Measurements from ENCODE around the gene EYS. TPM values are rescaled to one million over a fixed set of nuclear protein-coding genes. Genes with fewer than 3 reads are reported as not detected.

The EYS gene
- total RNA-seq, 1 donor from 2014 or later, result not detected

- no peaks in the 10 kb centered on the region for H3K36me3 Mint-ChIP-seq (ENCODE audit: unreplicated experiment)
- H3K9me3 Mint-ChIP-seq (ENCODE audit: unreplicated experiment), result no peaks in the 10 kb centered on the region
- TF ChIP-seq, protein P1, sequence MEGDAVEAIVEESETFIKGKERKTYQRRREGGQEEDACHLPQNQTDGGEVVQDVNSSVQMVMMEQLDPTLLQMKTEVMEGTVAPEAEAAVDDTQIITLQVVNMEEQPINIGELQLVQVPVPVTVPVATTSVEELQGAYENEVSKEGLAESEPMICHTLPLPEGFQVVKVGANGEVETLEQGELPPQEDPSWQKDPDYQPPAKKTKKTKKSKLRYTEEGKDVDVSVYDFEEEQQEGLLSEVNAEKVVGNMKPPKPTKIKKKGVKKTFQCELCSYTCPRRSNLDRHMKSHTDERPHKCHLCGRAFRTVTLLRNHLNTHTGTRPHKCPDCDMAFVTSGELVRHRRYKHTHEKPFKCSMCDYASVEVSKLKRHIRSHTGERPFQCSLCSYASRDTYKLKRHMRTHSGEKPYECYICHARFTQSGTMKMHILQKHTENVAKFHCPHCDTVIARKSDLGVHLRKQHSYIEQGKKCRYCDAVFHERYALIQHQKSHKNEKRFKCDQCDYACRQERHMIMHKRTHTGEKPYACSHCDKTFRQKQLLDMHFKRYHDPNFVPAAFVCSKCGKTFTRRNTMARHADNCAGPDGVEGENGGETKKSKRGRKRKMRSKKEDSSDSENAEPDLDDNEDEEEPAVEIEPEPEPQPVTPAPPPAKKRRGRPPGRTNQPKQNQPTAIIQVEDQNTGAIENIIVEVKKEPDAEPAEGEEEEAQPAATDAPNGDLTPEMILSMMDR (IDR thresholded peaks at IDR 0.05), result no peak
- DNase-seq (ENCODE audit: extremely low spot score, unreplicated experiment), result no peak
- H3K4me1 Mint-ChIP-seq (ENCODE audit: unreplicated experiment), result peaks cover 3% of the 10 kb centered on the region
- H3K27ac Mint-ChIP-seq (ENCODE audit: unreplicated experiment), result no peak overlapping the region
- H3K27me3 Mint-ChIP-seq (ENCODE audit: unreplicated experiment), result peaks cover 4% of the 10 kb centered on the region
- H3K4me3 Mint-ChIP-seq (ENCODE audit: unreplicated experiment), result no peak overlapping the region
These were observed 1603.5 kb downstream of the EYS start for GRCh38 chr6:64103480-64103879.

- Mint-ChIP-seq H3K4me3 (ENCODE audit: unreplicated experiment) (no peak overlapping the region), H3K27ac (ENCODE audit: unreplicated experiment) (no peak overlapping the region), H3K9me3 (ENCODE audit: unreplicated experiment) (peaks cover 7% of the 10 kb centered on the region), H3K4me1 (ENCODE audit: unreplicated experiment) (peaks cover 3% of the 10 kb centered on the region), H3K27me3 (ENCODE audit: unreplicated experiment) (no peaks in the 10 kb centered on the region), H3K36me3 (ENCODE audit: unreplicated experiment) (no peaks in the 10 kb centered on the region)
- TF ChIP-seq, protein P1 (IDR thresholded peaks at IDR 0.05), result no peak
- DNase-seq (ENCODE audit: extremely low spot score, unreplicated experiment), result no peak
These were observed 1606.2 kb downstream of the EYS start for GRCh38 chr6:64100702-64101303.

DNA sequence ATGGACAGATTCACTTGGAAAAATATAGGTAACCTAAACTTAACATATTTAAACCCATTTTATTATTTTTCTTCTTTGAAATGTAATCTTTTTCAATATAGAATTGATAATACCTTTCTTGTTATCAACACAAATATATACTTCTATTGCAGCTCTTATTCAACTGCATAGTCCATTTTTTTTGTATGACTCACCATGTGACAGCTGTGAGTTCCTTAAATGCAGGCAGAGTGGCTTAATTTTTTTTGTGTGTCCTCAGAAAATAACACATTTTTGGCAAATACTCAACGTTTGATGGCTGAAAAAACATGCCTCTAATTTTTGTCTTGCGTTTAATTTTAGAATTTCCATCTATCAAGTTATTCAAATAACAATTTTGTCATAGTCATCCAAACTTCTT lies 1616.7 kb downstream of the EYS start:
- Mint-ChIP-seq H3K27me3 (ENCODE audit: unreplicated experiment) (no peaks in the 10 kb centered on the region), H3K36me3 (ENCODE audit: unreplicated experiment) (no peaks in the 10 kb centered on the region), H3K4me1 (ENCODE audit: unreplicated experiment) (no peaks in the 10 kb centered on the region), H3K27ac (ENCODE audit: unreplicated experiment) (no peak overlapping the region), H3K9me3 (ENCODE audit: unreplicated experiment) (peaks cover 13% of the 10 kb centered on the region), H3K4me3 (ENCODE audit: unreplicated experiment) (no peak overlapping the region)
- TF ChIP-seq, protein P1 (IDR thresholded peaks at IDR 0.05), result no peak
- DNase-seq (ENCODE audit: extremely low spot score, unreplicated experiment), result no peak

GRCh38 chr6:64085126-64085525 lies 1621.9 kb downstream of the EYS start:
- Mint-ChIP-seq H3K27me3 (ENCODE audit: unreplicated experiment) (no peaks in the 10 kb centered on the region), H3K27ac (ENCODE audit: unreplicated experiment) (no peak overlapping the region), H3K36me3 (ENCODE audit: unreplicated experiment) (no peaks in the 10 kb centered on the region), H3K4me3 (ENCODE audit: unreplicated experiment) (no peak overlapping the region), H3K4me1 (ENCODE audit: unreplicated experiment) (peaks cover 2% of the 10 kb centered on the region), H3K9me3 (ENCODE audit: unreplicated experiment) (no peaks in the 10 kb centered on the region)
- TF ChIP-seq, protein P1 (IDR thresholded peaks at IDR 0.05), result no peak
- no peak for DNase-seq (ENCODE audit: extremely low spot score, unreplicated experiment)

DNA sequence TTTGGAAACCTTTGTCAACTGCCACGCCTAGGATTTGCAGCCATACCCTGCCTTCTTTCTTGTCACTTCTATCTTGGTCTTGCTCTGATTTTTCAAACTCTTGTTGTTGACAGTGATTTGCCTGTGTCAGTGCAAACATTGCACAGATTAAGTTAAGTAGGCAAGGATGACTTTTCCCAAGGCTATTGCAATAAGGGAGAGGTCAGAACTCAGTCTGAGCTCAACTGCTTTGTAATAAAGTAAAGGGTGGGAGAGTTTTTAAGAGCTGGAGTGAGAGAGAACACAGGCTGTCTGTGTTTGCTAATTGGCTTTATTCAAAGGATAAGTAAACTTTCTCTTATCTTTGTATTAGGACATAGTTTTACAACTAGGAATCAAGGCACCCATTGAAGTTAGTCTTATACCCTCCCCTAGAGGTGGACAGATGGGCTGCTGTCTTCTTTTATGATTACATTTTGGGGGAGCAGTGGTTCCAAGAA lies 1622.8 kb downstream of the EYS start:
- TF ChIP-seq, protein P1 (IDR thresholded peaks at IDR 0.05), result no peak
- Mint-ChIP-seq H3K4me1 (ENCODE audit: unreplicated experiment) (peaks cover 2% of the 10 kb centered on the region), H3K36me3 (ENCODE audit: unreplicated experiment) (no peaks in the 10 kb centered on the region), H3K9me3 (ENCODE audit: unreplicated experiment) (no peaks in the 10 kb centered on the region), H3K27ac (ENCODE audit: unreplicated experiment) (no peak overlapping the region), H3K4me3 (ENCODE audit: unreplicated experiment) (no peak overlapping the region), H3K27me3 (ENCODE audit: unreplicated experiment) (no peaks in the 10 kb centered on the region)
- no peak for DNase-seq (ENCODE audit: extremely low spot score, unreplicated experiment)
